Epithelial cell of esophagus (primary cell): ENCODE results near the gene CRNKL1.

Source experiments
- DNase-seq: peaks from one replicate; pipeline ENCODE4 v3.0.0; 2010; ENCODE audit warnings: low read depth
- H3K4me3 ChIP-seq: 2 replicates; pipeline ENCODE4 v1.5.1; 2011; ENCODE audit warnings: mild to moderate bottlenecking, low read length, control low read depth
- TF ChIP-seq, protein P1 (sequence below): IDR thresholded peaks from 2 replicates; pipeline ENCODE4 v1.5.1; 2011; ENCODE audit warnings: low read depth, mild to moderate bottlenecking, low read length, control low read depth, inconsistent platforms; ENCODE audit not compliant: insufficient read depth; ENCODE audit errors: missing control alignments

CRNKL1 gene

DNA sequence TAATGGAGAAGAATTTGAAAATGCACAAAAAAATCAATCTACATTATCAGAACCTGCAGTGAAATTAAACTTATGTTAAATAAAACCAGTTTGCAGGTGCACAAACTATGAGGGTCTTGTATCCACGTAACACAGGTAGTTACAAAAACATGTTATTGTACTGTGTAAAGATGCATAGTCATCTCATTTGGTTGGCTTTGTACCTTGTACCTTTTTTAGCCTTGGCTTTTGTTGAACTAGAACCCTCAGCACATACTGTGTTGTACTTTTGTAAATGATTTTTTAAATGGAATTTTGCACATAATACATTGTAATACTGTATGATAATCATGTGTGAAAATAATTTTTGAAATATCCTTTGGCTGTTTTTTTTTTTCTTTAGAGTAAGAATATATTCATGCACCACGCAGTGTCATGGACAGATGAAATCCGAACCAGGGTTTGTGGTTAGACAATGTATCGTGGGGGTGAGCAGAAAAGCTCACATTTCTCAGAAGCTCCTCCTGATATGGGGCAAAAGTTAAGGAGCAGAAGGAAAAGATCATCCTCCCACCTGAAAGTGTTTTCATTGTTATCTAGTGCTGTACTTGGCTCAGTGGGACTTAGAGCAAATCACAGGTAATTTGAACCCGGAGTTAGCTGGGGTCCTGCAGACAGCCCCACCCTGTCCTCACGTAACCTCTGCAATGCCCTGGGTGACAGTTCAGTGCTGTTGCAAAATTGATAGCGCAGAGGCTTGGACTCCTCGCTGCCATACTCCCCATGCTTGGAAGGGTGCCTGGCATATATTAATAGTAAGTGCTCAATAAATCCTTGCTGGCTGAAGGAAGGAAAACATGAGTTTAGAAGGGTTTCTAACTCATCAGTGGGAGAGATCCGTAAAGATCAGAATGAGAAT is 49.9 kb downstream of the CRNKL1 start:
- no peak for DNase-seq
- H3K4me3 ChIP-seq: no peak overlapping the region
- TF ChIP-seq, protein P1, sequence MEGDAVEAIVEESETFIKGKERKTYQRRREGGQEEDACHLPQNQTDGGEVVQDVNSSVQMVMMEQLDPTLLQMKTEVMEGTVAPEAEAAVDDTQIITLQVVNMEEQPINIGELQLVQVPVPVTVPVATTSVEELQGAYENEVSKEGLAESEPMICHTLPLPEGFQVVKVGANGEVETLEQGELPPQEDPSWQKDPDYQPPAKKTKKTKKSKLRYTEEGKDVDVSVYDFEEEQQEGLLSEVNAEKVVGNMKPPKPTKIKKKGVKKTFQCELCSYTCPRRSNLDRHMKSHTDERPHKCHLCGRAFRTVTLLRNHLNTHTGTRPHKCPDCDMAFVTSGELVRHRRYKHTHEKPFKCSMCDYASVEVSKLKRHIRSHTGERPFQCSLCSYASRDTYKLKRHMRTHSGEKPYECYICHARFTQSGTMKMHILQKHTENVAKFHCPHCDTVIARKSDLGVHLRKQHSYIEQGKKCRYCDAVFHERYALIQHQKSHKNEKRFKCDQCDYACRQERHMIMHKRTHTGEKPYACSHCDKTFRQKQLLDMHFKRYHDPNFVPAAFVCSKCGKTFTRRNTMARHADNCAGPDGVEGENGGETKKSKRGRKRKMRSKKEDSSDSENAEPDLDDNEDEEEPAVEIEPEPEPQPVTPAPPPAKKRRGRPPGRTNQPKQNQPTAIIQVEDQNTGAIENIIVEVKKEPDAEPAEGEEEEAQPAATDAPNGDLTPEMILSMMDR: no peak

DNA sequence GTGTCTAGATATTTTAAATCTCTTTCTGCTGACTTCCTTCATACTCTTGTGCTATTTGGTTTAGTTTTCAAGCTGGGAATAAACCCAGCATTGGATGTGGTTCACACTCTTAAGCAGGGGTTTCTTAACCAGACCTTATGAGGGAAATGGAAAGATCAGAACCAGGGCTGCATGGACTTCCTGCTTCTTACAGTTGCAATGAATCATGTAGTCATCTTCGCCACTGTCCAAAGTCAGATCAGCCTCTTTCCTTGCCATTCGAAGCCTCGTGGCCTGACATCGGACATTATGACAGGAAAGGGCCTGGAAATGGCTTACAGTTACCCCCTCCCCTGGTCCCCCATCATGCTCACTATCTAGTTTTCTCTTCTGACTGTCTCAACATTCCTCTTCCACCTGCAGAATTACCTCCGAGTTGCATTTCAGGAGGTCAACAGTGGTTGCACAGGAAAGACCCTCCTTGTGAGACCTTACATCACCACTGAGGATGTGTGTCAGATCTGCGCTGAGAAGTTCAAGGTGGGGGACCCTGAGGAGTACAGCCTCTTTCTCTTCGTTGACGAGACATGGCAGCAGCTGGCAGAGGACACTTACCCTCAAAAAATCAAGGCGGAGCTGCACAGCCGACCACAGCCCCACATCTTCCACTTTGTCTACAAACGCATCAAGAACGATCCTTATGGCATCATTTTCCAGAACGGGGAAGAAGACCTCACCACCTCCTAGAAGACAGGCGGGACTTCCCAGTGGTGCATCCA is 51.9 kb downstream of the CRNKL1 start:
- DNase-seq: no peak
- TF ChIP-seq, protein P1: no peak
- no peak overlapping the region for H3K4me3 ChIP-seq

DNA sequence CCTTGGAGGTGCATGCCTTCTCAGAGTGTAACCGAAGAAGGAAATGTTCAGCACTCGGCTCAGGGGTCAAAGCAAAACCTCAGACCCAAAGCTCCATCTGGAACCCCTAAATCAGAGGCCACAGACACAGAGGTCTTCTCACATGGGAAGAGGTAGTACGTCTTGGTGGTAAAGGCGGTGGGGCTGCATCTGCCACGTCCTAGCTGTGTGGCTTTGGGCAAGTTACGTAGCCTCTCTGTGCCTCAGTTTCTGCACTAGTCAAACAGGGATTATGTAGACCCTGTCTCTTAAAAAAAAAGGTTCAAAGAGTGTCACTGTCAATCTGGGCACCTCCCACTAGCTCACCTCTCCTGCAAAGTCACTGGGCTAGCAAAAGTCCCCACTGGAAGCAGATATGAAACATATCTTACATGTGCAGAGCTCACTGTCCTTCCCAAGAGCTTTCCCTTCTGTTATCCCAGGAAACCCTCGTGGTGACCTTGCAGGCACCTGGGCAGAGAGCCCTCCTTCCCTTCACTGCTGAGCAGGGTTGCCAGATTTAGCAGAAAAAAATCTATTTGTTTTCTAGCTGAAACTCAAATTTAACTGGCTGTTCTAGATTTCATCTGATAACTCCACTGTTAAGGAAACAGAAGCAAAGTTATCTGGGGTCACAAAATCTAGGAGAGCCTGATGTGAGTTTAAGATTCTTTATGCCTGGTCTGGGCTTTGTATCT is 53.1 kb downstream of the CRNKL1 start:
- DNase-seq: no peak
- TF ChIP-seq, protein P1: no peak
- no peak overlapping the region for H3K4me3 ChIP-seq

DNA sequence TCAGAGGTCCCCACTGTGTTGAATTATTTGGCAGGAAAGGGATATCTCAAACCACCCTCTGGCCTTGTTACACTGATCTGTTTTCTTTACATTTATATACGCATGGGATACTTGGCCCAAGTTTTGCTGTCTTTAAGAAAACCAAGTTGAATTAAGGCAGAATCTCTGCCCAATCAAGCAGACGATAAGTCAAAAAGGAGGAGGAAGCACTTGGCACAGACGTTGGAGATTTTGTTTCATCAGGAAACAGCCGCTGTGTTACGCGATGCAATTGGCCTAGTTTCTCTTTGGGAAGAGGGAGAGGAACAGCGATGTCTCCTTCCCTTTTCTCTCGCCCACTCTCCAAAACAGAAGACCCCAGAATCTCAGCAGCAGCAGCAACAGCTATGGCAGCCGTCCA is 55.3 kb downstream of the CRNKL1 start:
- TF ChIP-seq, protein P1: no peak
- DNase-seq: no peak
- H3K4me3 ChIP-seq: no peak overlapping the region

DNA sequence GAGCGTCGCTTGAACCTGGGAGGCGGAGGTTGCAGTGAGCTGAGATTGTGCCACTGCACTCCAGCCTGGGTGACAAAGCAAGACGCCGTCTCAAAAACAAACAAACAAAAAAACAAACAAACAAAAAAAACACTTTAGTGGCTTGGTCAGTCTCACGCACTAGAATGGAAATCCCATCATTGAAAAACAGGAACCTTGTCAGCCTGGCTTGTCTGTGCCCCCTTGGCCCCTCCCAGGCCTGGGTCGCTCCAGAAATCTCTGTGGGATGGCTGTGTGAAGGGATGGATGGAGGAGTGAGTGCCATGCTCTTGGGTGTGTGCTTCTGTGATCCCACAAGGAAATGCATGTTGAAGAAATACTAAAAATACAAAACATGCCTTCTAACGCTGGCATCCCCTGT is 56.0 kb downstream of the CRNKL1 start:
- H3K4me3 ChIP-seq: no peak overlapping the region
- TF ChIP-seq, protein P1: no peak
- no peak for DNase-seq

DNA sequence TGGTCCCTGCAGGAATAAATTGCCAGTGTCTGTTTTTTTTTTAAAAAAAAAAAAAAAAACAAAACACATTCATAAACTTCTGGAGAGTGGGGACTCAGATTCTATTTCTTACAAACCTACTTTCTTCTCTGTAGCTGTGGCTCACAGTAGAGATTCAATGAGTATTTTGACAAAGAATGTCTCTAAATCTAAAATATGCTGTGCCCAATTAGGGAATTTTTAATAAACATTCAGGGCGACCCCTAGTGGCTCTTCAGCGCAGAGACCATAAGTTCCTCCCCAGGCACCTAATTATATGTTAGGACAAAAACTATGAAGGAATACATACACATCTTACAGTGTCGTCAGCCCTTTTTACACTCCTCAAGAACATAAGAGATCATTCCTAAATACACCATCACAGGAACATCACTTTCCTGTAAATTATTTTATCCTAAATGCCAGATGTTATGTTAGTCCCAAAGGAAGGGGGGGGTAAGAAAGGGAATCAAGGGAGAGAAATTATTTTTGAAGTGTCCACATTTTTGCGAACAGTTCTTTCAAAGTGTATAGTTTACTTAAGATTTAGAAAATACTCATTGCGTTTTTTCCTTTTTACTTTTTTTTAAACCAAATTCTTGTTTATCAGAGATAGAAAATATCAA is 56.9 kb downstream of the CRNKL1 start:
- TF ChIP-seq, protein P1: peak; percentile 75
- no peak overlapping the region for H3K4me3 ChIP-seq
- peak; percentile 63 for DNase-seq
